GM19351 (cell line): Measurements from ENCODE around the gene ACTN4.

Source experiments
- ATAC-seq: cut with Tn5 transposase; IDR thresholded peaks from one replicate; pipeline ENCODE4 v1.9.1; 2021; ENCODE audit warnings: mild to moderate bottlenecking, moderate library complexity; ENCODE audit not compliant: unreplicated experiment

The ACTN4 gene

GRCh38 chr19:38676878-38677646 is 29.6 kb downstream of the ACTN4 start:
- ATAC-seq: no peak

DNA sequence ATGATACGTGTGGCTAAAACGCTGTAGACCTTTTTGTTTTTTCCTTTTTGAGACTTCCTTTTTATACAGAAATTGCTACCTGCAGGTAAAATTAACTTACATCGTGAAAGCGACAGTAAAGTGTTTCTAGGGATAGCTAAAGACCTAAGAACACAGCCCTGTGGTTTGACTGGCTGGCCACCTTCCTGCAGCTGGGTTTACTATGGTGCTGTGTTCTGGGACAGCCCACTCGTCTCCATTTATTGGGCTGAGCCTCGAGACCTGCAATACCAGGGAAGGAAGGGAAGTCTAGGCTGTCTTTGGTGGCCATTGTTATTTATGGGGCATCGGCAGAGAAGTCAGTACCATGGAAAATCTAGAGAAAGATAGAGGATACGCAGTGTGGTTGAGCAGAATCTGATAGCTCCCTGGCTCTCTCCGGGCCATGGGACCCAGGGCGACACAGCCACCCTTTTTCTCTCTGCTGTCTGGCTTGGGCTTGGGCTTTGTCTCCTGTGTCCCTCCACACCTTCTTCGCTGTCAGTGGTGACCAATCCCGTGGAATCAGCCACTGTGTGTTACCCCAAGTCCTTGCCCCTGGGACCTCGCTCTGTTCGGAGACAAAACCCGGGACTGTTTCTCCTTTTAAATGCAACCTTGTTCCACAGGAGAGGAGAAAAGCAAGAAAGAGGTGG is 30.9 kb downstream of the ACTN4 start:
- ATAC-seq: no peak

DNA sequence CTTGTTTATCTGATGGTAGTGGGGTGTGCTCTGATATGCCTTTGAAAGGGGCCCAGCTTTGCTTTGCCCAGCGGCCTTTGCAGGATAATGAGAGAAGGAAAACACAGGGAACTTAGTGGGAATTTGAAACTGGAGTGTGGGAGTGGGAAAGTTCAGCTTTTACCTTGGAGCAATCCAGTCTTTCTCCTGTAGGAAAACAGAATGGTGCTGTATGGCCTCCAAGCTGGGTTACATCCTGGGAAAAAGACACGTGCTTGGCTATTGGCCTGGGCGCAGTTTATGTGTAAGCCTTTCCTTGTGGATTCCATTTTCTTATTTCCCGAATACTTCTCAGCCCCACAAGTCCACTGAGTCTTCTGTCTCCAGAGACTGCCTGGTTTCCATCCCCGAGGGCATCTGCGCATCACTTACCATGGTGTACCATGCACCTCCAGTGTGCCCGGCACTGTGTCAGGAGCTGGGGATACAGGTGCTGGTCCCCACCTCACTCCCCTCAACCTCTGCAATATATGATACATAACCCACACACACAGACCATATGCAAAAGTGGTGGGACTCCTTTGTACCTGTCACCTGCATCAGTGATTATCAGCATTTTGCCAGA is 31.5 kb downstream of the ACTN4 start:
- no peak for ATAC-seq

GRCh38 chr19:38679839-38680238 is 32.4 kb downstream of the ACTN4 start:
- no peak for ATAC-seq

DNA sequence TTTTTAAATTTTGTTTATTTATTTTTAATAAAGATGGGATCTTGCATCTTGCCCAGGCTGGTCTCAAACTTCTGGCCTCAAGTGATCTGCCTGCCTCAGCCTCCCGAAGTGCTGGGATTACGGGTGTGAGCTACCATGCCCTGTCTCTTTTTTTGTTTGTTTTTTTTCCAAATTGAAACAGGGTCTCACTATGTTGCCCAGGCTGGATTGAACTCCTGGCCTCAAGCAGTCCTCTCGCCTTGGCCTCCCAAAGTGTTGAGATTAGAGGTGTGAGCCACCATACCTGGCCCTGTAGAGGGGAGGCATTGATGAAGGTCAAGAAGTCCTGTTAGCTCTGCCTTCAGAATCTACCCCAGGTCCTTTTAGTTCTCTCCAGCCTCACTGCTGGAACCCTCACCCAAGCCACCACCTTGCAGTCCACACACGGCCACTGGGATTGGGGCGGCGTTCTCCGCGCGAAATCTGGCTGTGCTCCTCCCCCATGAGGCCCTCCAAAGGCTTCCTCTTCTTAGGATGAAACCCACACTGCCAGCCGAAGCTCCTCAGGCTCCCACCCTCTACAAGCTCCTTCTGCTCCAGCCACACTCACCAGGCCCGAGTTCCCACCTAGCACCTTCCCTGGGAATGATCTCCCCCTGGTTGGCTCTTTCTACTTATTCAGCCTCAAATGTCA is 34.9 kb downstream of the ACTN4 start:
- ATAC-seq: no peak

- no peak for ATAC-seq
Observed at GRCh38 chr19:38682872-38683392, 35.5 kb downstream of the ACTN4 start.

DNA sequence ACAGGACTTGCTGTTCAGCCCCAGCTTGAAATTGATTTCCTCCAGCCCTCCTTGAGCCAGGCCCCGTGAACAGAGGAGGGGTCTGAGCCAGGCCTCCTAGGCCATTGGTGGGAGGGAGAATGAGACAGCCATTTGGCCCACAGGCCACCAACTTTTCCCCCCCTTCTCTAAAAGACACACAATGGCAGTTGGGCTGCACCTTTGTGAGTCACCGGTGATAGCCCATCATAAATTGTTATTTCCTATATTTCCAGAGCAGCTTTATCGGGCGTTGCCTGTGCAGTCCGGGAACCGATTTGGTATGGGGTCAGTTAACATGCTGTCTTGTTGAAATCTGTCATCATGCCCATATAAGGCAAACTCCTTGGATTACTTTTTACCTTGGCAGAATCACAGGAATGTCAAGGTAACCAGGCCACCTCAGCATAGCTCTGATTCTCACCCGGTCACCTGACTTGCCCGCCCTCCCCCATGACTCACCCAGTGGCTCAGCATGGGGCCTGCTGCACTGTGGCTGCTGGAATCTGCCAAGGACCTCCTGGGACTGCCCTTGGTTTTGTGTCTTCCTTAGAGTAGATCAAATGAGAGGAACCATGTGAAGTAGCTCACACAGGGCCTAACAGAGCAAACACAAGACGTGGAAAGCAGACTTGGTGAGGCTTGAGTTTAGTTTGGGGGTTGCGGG is 36.1 kb downstream of the ACTN4 start:
- ATAC-seq: no peak

DNA sequence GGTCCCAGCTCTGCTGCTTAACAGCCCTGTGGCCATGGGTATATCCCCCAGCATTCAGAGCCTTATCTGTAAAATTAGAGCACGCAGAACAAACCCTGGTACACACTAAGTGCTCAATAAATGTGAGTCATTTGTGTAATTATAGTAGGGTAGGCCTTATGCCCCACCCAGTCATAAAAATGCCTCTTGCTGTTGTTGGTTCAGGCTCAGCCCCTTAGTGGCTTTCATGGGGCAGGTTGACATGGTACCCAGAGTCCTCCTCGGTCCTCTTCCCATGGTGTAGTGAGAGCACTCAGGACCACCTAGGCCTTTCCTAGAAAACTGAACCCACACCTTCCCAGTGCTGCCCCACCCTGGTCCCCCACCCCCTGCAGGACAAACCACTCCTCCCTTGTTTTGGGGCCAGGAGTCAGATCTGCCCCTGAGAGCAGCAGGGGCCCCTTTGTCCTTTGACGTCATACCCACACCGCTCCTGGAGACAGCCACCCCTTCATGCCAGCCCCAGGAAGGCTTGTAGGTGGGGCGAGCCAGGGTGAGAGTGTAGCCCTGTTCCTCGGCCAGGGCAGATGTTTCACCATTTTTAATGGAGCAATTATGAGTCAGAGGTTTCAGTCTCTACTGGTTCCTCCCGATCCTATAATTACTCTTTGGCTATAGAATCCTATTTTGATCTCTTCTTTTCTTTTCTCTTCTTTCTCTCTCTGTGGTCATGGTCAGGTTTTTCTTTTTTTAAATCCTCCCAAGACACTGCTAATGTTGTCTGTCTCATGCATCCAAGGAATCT is 36.8 kb downstream of the ACTN4 start:
- no peak for ATAC-seq

DNA sequence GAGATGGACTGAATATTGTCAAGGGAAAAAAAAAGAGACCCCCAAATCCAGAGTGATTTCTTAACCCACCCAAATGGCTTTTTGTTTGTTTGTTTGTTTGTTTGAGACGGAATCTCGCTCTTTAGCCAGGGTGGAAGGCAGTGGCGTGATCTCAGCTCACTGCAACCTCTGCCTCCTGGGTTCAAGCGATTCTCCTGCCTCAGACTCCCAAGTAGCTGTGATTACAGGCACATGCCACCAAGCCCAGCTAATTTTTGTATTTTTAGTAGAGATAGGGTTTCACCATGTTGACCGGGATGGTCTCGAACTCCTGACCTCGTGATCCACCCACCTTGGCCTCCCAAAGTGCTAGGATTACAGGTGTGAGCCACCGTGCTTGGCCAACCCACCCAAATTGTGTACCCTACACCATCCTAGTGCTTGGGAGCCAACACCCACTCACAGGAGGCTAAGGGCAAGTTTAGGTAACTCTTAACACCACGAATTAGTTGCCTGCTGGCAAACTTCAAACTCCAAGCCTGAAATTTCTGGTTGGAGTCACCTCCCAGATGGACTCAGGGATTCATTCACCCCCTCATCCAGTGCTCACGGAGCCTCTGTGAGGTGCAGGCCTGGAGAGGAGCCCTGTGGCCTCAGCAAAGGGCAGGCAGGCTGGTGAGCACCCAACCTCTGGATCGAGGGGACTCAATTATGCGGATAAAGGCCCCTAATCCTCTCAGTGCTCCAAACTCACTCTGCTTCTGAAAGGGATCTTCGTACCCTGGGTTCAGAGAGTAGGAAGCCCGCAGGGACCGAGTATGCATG is 37.6 kb downstream of the ACTN4 start:
- no peak for ATAC-seq

DNA sequence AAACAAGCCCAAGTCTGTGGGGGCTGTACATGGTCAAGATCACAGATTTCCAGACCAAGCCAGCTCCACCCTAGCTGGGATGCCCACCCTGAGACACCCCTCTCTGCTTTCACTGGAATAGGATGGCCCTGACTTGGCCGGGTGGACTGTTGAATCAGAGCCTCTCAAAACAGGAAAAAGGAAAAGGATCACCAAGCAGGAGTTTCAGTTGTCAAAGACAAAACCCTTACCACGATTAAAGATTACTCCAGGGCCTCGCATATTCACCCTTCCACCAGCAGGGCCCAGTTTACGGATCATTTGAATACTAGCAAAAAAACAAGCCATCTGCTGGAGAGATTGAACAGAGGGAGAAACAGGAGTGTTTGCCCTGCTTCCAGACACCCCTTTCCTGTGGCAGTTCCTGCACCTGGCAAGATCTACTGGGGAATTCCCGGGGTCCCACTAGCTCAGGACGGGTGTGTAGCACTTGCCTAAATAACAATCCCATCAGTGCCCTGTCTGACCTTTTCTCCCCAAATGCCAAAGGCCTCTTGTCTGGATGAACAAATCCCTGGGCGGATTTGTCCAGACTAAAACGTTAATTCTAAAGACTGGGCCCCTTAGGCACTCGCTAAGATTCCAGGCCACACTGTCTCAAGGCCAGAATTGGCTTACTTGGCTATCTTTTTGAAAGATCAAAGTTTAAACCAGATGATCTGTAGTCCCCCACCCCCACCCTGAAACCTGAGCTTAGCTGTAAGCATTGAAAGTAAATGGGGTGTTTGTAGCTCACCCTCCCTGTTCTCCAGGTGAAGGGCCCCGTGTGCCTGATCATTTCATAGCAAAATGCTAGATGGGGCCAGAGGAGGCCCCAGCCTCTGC is 38.4 kb downstream of the ACTN4 start:
- ATAC-seq: no peak

- no peak for ATAC-seq
Observed at GRCh38 chr19:38686530-38686888, 39.1 kb downstream of the ACTN4 start.

DNA sequence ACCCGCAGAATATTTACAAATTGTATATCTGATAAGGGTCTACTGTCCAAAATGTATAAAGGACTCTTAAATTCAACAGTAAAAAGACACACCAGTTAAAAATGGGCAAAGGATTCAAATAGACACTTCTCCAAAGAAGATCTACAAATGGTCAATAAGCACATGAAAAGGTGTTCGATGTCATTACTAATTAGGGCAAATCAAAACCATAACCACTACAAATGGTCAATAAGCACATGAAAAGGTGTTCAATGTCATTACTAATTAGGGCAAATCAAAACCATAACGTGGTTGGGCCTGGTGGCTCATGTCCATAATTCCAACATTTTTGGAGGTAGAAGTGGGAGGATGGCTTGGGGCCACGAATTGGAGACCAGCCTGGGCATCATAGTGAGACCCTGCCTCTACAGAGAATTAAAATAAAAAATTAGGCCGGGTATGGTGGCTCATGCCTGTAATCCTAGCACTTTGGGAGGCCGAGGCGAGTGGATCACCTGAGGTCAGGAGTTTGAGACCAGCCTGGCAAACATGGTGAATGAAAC is 40.5 kb downstream of the ACTN4 start:
- ATAC-seq: no peak

DNA sequence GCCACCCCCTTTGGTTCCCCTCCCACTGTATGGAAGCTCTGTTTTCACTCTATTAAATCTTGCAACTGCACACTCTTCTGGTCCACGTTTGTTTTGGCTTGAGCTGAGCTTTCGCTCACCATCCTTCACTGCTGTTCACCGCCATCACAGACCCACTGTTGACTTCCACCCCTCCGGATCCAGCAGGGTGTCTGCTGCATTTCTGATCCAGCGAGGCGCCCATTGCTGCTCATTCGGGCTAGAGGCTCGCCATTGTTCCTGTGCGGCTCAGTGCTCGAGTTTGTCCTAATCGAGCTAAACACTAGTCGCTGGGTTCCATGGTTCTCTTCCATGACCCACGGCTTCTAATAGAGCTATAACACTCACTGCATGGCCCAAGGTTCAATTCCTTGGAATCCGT is 42.7 kb downstream of the ACTN4 start:
- ATAC-seq: no peak

DNA sequence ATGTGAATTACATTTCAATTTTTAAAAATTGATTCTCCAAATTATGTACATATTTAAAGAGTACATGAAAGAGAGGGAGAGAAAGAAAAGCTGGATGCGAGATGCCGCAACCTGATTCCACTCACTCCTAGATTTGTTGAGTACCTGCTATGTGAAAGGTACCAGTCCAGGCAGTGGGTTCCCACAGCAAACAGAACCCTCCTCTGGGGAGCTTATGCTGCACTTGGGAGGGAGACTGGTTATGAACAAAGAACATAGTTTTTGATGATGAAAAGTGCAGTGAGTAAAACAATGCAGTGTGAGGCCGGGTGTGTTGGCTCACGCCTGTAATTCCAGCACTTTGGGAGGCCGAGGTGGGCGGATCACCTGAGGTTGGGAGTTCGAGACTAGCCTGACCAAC is 43.4 kb downstream of the ACTN4 start:
- no peak for ATAC-seq

- no peak for ATAC-seq
Observed at GRCh38 chr19:38691938-38692457, 44.5 kb downstream of the ACTN4 start.

- ATAC-seq: no peak
Observed at GRCh38 chr19:38692458-38693379, 45.3 kb downstream of the ACTN4 start.
